GM21390 (cell line): ENCODE measurements around the gene UBR4.
"Not testable (repeated sequence)": the region's sequence is repeated elsewhere in the genome, so short reads cannot be mapped to it uniquely, and the experiment has no call there.

ENCODE experiments used
- ATAC-seq: cut with Tn5 transposase; IDR thresholded peaks from one replicate; pipeline ENCODE4 v1.9.1; 2021; ENCODE audit not compliant: unreplicated experiment

Gene UBR4

GRCh38 chr1:19209990-19210771 is at the start of gene UBR4:
UBR4 (minus strand) TSS chr1:19210266; CDS start chr1:19210248, 18 bp downstream.
- ATAC-seq: peak; percentile 82

DNA sequence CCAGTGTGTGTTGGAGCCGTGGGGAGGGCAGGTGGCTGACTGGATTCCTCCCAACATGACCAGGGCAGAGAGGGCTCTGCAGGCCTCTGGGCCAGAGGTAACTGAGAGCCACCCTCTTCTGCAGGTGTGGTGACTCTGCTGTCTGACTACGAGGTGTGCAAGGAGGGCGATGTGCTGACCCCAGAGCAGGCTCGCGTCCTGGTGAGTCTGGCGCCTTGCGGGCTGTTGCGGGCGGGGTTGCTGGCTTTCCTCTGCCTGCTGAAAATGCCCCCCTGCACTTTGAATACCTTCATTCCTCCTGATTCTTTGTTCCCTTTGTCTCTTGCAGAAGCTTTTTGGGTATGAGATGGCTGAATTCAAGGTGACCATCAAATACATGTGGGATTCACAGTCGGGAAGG is 48.3 kb upstream of the UBR4 start:
- ATAC-seq: no peak

DNA sequence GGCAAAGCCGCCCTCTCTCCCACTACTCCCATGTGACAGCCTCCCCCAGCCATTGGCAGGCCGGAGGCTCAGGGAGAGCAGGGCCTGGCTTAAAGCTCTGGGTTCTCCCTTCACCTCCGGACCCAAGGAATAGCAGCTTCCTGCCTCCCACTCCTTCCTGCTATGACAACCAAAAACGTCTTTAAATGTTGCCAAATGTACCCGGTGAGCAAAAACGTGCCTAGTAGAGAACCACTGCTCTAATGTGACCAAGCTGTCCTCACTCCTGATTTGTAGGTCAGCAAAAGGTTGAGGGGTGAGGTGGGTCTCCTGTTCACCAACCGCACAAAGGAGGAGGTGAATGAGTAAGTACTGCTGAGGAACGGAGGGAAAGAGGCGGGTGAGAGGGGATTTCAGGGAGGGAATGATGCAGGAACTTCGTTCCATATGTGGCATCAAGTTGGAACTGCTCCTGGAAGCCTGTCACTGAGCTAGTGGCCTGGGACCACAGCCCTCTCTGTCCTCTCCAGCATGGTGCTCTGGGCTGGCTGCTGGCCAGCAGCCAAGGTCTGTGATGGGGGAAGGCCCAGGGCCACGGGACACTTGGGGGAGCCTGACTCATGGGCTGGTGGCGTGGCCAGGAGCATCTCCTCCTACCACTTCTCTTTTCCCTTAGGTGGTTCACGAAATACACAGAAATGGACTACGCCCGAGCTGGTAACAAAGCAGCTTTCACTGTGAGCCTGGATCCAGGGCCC is 47.3 kb upstream of the UBR4 start:
- no peak for ATAC-seq

GRCh38 chr1:19256301-19256700 is 46.2 kb upstream of the UBR4 start:
- not testable (repeated sequence) for ATAC-seq

DNA sequence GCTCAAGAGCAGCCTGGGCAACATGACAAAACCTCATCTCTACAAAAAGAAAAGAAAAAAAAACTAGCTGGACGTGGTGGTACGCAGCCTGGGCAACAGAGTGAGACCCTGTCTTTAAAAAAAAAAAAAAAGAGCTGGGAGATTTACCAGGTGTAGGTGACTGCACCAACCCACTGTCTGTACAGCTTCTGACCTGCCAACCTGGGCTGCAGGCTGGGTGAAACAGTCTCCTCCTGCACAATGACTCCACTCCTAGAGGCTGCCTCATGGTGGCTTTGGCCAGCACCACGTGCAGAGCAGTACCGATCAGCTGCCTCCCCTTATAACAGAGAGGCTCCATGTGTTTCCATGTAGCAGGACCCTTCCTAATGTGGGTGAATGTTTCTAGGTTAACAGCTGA is 45.2 kb upstream of the UBR4 start:
- ATAC-seq: no peak

GRCh38 chr1:19254416-19254815 is 44.4 kb upstream of the UBR4 start:
- ATAC-seq: no peak

- ATAC-seq: peak; percentile 82
Measured at GRCh38 chr1:19251305-19252196, 41.5 kb upstream of the UBR4 start, which contains the start of the genes EMC1 and MRTO4. EMC1 (minus strand) TSS chr1:19251524; CDS start chr1:19251509, 15 bp downstream. MRTO4 (plus strand) TSS chr1:19251805; CDS start chr1:19251836, 31 bp downstream.

GRCh38 chr1:19250629-19251304 is 40.7 kb upstream of the UBR4 start:
- ATAC-seq: no peak

GRCh38 chr1:19240673-19241538 is 30.8 kb upstream of the UBR4 start:
- ATAC-seq: no peak

- no peak for ATAC-seq
Measured at GRCh38 chr1:19239876-19240275, 29.8 kb upstream of the UBR4 start.

DNA sequence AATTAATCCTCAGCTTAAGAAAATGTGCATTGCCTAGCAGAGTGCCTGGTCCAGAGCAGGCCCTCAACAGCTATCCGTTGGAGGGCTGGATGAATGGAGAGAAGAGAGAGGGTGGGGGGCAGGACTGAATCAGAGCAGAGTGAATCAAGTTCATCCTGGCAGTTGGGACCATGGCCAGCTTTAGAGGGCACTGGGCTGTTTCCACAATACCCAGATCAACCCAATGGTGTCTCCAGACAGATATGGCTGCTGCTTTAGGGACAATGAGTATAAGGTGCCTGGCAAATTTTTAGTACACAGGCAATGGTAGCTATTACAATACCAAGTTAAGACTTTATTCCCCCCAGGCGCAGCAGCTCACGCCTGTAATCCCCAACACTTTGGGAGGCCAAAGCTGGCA is 24.2 kb upstream of the UBR4 start:
- ATAC-seq: no peak

- ATAC-seq: no peak
Measured at GRCh38 chr1:19232524-19232846, 22.4 kb upstream of the UBR4 start.

DNA sequence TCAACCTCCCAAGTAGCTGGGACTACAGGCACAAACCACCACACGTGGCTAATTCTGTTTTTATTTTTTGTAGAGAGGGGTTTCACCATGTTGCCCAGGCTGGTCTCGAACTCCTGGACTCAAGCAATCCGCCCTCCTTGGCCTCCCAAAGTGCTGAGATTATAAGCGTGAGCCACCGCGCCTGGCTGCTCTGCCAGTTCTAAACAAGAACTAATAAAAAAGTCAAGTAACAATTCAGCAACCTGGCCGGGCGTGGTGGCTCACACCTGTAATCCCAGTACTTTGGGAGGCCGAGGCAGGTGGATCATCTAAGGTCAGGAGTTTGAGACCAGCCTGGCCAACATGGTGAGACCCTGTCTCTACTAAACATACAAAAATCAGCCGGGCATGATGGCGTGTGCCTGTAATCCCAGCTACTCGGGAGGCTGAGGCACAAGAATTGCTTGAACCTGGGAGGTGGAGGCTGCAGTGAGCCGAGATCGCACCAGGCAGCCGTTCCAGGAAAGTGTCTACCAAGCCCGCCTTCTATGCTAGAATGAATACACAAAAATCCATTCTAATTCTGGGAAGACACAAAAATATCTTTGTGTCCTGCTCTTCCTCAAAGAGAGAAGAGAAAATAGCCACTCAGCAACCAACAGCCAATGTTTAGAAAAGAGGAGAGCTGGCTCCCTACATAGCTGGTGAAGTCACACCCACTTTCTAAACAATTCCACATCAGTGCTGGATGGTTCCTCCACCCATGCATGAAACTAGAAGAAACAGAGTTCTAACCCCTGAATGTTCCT is 21.9 kb upstream of the UBR4 start:
- not testable (repeated sequence) for ATAC-seq

GRCh38 chr1:19229828-19230325 is 19.8 kb upstream of the UBR4 start:
- ATAC-seq: no peak

DNA sequence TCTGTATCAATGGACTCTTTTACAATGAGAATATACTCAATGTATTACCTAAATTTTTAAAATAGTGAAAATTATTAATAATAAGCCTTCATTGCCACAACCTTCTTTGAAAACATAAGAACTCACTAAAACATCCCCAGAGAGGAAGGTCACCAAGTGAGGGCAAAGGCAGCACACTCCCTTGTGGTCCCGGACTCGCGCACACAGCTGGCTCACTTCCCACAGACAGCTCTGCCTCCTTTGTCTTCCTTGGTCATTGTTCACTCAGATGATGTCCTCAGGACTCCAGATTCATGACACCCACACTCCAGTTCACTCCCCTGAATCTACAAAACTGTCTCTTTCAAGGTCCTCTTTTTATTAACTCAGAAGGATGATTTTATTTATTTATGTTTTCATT is 19.2 kb upstream of the UBR4 start:
- ATAC-seq: no peak

- no peak for ATAC-seq
Measured at GRCh38 chr1:19222979-19223824, 13.1 kb upstream of the UBR4 start.

GRCh38 chr1:19222573-19222972 is 12.5 kb upstream of the UBR4 start:
- no peak for ATAC-seq

GRCh38 chr1:19220991-19221390 is 10.9 kb upstream of the UBR4 start:
- ATAC-seq: no peak
